NCI-H510A (cell line): Measurements from ENCODE around the gene PCDHA7.
"Not testable (repeated sequence)": the region's sequence is repeated elsewhere in the genome, so short reads cannot be mapped to it uniquely, and the experiment has no call there.

Experiments
- DNase-seq: peaks from one replicate; lab custom pipeline; 2025; lab: John Stamatoyannopoulos, UW

Gene PCDHA7

GRCh38 chr5:140862441-140863295 lies 28.6 kb downstream of the PCDHA7 start:
- DNase-seq, result no peak

DNA sequence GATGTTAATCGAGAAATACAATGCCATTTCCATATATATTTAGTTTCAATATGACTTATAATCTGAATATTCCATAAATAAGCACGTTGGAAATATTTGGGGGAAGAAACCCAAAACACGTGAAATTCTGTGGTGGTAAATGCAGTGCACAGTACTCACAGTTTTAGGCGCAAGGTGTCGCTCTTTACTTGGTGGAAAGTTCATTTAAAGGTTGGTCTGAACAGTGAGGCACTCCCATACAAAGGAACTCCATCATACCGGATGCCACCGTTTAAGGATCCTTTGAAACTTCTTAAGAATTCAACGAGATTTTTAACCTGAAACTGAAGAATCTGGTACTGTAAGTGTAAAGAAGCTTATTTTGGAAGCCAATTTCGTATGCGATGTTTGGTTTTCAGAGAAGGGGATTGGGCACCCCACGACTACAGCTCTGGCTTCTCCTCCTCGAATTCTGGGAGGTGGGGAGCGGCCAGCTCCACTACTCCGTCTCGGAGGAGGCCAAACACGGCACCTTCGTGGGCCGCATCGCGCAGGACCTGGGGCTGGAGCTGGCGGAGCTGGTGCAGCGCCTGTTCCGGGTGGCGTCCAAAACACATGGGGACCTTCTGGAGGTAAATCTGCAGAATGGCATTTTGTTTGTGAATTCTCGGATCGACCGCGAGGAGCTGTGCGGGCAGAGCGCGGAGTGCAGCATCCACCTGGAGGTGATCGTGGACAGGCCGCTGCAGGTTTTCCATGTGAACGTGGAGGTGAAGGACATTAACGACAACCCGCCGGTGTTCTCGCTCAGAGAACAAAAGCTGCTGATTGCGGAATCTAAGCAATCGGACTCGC lies 34.9 kb downstream of the PCDHA7 start, which contains the start of gene PCDHA11:
Gene PCDHA11, plus strand, starts transcription at position 237 of the 834 bp plus-strand sequence. Its CDS starts 147 bp downstream, at position 384.
- no peak for DNase-seq

GRCh38 chr5:140869555-140869886 lies 35.5 kb downstream of the PCDHA7 start:
- no peak for DNase-seq

DNA sequence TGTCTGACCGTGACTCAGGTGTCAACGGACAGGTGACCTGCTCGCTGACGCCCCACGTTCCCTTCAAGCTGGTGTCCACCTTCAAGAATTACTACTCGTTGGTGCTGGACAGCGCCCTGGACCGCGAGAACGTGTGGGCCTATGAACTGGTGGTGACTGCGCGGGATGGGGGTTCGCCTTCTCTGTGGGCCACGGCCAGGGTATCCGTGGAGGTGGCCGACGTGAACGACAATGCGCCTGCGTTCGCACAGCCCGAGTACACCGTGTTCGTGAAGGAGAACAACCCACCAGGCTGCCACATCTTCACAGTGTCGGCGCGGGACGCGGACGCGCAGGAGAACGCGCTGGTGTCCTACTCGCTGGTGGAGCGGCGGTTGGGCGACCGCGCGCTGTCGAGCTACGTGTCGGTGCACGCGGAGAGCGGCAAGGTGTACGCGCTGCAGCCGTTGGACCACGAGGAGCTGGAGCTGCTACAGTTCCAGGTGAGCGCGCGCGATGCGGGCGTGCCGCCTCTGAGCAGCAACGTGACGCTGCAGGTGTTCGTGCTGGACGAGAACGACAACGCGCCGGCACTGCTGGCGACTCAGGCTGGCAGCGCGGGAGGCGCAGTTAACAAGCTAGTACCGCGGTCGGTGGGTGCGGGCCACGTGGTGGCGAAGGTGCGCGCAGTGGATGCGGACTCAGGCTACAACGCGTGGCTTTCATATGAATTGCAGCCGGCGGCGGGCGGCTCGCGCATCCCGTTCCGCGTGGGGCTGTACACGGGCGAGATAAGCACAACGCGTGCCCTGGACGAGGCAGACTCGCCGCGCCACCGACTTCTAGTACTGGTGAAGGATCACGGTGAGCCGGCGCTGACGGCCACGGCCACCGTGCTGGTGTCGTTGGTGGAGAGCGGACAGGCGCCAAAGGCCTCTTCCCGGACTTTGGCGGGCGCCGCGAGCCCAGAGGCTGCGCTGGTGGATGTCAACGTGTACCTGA lies 36.4 kb downstream of the PCDHA7 start:
- no peak for DNase-seq

DNA sequence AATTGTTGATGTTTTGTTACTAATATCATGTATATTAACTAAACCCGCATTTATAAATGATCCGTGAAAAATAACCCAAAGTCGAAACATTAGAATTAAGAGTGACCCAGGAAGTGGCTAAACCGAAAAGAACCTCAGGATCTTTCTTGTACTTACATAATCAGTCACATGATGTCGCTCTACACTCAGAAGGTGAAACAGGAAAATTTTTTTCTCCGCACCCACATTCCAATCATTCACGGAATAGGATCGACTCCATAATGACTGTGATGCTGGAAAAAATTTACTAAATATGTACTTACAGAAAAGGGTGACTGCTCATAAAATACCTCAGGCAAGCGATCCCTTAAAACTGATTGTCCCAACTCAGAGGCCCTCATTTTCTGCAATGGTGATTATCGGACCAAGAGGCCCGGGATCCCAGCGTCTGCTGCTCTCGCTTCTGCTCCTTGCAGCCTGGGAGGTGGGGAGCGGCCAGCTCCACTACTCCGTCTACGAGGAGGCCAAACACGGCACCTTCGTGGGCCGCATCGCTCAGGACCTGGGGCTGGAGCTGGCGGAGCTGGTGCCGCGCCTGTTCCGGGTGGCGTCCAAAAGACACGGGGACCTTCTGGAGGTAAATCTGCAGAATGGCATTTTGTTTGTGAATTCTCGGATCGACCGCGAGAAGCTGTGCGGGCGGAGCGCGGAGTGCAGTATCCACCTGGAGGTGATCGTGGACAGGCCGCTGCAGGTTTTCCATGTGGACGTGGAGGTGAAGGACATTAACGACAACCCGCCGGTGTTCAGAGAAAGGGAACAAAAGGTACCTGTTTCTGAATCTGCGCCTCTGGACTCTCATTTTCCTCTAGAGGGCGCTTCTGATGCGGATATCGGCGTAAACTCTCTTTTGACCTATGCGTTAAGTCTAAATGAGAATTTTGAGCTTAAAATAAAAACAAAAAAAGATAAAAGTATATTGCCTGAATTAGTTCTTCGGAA lies 41.3 kb downstream of the PCDHA7 start, which contains the start of gene PCDHA12:
Gene PCDHA12, plus strand, starts transcription at position 224 of the 981 bp plus-strand sequence. Its CDS starts 165 bp downstream, at position 389.
- DNase-seq, result no peak

- DNase-seq, result not testable (repeated sequence)
Measured at GRCh38 chr5:140876541-140877261, 42.6 kb downstream of the PCDHA7 start.

DNA sequence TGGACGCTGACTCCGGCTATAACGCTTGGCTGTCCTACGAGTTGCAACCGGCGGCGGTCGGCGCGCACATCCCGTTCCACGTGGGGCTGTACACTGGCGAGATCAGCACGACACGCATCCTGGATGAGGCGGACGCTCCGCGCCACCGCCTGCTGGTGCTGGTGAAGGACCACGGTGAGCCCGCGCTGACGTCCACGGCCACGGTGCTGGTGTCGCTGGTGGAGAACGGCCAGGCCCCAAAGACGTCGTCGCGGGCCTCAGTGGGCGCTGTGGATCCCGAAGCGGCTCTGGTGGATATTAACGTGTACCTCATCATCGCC lies 43.2 kb downstream of the PCDHA7 start:
- no peak for DNase-seq

DNA sequence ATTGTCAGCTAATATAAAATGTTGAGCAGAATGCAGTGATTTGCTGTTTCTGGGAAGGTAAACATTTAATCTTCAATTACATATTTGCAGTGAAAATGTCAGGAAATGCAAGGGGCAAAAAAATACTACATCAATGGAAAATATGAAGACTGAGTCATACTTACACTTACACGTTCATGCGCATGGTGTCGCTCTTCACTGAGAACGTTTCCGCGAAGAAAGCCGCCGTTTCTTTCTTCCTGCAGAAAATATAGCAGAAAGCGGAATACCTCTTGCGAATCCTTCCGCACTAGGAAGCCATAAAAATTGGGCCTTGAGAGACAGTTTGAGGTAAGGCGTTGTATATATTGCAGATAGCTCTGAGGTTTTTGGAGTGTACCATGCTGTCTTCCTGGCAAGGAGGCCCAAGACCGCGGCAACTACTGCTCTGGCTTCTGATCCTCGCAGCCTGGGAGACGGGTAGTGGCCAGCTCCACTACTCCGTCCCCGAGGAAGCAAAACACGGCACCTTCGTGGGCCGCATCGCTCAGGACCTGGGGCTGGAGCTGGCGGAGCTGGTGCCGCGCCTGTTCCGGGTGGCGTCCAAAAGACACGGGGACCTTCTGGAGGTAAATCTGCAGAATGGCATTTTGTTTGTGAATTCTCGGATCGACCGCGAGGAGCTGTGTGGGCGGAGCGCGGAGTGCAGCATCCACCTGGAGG lies 48.0 kb downstream of the PCDHA7 start, which contains the start of gene PCDHA13:
Gene PCDHA13, plus strand, starts transcription at position 236 of the 702 bp plus-strand sequence. Its CDS starts 145 bp downstream, at position 381.
- no peak for DNase-seq

DNA sequence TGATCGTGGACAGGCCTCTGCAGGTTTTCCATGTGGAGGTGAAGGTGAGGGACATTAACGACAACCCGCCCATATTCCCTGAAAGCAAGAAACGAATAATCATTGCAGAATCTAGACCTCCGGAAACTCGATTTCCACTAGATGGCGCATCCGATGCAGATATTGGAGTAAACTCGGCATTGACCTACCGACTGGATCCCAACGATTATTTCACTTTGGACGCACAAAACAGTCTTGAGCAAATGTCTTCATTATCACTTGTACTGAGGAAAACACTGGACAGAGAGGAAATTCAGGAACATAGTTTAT lies 48.5 kb downstream of the PCDHA7 start:
- DNase-seq, result no peak

- DNase-seq, result no peak
Measured at GRCh38 chr5:140883373-140883772, 49.3 kb downstream of the PCDHA7 start.

GRCh38 chr5:140883927-140884697 lies 50.0 kb downstream of the PCDHA7 start:
- DNase-seq, result no peak
